ENCODE results near the gene ZNF358.

DNA sequence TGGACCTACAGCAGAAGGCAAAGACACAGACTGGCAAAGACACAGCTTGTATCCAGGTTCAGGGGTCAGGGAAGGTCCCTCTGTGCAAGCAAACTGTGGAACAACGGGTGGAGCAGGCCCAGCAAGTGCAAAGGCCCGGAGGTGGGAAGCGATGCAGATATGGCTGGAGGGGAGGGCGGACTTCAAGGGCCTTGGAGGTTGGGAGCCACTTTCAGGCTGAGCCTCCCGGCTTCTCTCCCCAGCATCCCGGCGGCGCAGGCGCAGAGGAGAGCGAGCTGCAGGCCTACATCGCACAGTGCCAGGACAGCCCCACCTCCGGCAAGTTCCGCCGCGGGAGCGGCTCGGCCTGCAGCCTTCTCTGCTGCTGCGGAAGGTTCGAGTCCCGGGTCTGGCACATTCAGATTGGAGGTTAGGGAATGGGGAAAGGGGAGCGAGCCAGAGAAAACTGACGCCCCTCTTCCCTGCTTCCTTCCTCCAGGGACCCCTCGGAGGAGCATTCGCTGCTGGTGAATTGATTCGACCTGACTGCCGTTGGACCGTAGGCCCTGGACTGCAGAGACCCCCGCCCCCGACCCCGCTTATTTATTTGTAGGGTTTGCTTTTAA is 17.5 kb downstream of the ZNF358 start:
- no peak for TF ChIP-seq CTCF (IDR thresholded peaks at IDR 0.05)
- TF ChIP-seq POLR2A (IDR thresholded peaks at IDR 0.05) = no peak

All from right lobe of liver (tissue), 4 donors.